K562 treated with DMSO at 1 percent for 48 hours (cell line): Measurements from ENCODE around the gene NUDT8. TPM values are rescaled to one million over a fixed set of nuclear protein-coding genes. Genes with fewer than 3 reads are reported as not detected.

Source experiments
- total RNA-seq: library from RNA; unstranded; fragments of 300-600 nt; gene quantifications from 2 replicates; pipeline ENCODE4 v1.2.3, GENCODE V29; 2022; ENCODE audit warnings: low replicate concordance; ENCODE audit errors: extremely low read depth

NUDT8 gene, protein sequence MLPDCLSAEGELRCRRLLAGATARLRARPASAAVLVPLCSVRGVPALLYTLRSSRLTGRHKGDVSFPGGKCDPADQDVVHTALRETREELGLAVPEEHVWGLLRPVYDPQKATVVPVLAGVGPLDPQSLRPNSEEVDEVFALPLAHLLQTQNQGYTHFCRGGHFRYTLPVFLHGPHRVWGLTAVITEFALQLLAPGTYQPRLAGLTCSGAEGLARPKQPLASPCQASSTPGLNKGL
- not detected in 2 replicates for total RNA-seq

DNA sequence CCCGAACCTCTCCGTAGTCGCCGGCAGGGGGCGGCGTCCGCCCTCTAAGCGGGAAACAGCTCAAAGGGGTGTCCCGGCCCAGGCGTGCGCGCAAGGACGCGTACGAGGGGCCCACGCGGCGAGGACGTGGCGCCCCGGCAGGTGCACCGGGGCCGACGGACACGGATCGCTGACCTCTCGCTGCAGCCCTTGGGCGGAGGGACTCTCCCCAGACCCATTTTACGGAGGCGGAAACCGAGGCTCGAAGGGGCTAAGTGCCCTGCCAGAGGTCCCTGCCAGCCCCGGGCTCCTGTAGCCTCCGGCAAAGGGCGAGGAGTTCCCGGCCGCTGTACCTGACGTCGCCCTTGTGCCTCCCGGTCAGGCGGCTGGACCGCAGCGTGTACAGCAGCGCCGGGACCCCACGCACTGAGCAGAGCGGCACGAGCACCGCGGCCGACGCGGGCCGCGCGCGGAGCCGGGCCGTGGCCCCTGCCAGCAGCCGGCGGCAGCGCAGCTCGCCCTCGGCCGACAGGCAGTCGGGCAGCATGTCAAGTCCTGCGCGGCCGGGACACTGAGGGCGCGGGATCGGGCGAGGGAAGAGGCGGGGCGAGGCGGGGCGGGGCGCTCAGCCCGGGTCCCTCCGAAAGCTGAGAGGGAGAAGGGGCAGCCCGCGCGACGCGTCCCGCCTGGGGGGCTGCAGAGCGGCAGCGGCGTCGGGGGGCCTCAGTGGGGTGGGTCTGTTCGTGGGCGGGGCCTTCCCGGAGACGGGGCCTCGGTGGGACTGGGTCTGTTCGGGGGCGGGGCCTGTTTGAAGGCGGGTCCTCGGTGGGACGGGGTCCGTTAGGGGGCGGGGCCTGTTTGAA lies at the start of gene NUDT8:
NUDT8 (minus strand) TSS at position 552 of the 842 bp plus-strand sequence; CDS start at position 526, 26 bp downstream.

DNA sequence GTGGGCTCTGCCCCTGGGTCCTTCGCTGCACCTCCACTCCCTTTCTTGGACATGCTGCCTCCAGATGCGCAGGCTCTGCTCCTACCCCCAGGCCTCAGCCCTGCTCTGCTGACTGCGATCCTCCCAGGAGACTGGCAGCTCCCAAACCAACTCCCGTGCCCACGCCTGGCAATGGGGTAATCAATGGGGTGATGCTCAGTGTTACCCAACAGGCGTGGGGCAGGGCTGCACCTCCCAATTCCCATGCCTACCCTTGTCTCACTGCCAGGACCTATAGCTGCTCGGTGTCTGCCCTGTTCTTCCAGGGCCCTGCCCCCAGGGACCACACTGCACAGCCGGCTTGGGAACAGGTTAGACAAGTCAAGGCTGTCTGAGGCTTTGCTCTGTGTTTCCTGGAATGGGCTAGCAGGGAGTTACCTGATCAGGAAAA lies 44.7 kb upstream of the NUDT8 start, which contains the start of gene ALDH3B2:
ALDH3B2 (minus strand) TSS at position 182 of the 430 bp plus-strand sequence. CDS start 7,688 bp downstream, outside the sequence.

DNA sequence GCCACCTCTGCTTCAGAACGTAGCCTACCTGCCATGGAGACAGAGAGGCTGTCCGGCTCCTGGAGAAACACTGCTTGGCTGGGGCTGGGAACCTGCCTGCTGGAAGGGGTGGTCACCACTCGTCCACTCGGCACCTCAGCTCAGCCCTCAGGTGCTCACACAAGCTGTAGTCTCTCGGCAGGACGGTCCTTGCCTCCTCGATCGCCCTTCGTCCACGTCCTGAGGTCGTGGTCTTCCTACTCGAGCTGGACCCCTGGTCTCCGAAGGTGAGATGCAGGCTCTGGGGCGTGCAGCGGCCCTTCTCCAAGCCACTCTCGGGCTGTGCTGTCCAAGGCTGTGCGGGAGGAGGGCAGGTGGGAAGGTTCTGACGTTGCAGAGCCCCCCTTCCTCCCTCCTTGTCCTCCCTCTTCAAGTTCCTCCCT lies 9.7 kb upstream of the NUDT8 start, which contains the start of gene TBX10:
TBX10 (minus strand) TSS at position 326 of the 422 bp plus-strand sequence; CDS start at position 35, 291 bp downstream.

DNA sequence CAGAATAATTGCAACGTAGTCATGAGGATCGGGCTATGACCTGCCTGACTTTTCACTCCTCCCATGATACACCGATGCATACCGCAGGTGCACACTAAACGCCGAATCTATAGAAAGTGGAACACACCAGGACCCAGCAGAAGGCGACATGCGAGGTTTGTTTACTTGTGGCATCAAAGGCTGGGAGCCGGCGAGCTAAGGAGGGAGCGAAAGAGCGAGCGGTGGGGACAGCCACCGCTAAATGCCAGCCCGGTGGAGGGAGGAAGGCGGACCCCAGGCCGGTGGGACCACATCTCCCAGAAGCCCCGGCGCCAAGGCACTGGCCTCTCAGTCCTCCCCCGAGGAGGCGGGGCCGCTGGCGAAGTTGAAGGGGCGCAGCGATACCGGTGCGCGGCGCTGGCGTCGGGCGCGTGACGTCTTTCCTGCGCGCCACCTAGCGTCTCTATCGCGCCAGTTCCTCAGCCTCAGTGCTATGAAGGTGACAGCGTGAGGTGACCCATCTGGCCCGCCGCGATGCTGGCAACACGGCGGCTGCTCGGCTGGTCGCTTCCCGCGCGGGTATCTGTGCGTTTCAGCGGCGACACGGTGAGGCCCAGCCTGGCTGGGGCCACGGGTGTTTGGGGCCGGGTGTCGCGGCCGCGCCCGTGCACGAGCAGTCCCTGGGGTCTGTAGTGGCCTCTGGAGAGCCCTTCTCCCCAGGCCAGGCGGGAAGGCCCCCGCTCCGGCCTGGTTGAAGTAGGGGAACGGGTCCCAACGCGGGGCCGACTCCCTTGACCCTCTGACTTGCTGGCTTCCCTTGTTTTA lies 23.0 kb downstream of the NUDT8 start, which contains the start of gene NDUFV1:
NDUFV1 (plus strand) TSS at position 445 of the 804 bp plus-strand sequence; CDS start at position 514, 69 bp downstream.

DNA sequence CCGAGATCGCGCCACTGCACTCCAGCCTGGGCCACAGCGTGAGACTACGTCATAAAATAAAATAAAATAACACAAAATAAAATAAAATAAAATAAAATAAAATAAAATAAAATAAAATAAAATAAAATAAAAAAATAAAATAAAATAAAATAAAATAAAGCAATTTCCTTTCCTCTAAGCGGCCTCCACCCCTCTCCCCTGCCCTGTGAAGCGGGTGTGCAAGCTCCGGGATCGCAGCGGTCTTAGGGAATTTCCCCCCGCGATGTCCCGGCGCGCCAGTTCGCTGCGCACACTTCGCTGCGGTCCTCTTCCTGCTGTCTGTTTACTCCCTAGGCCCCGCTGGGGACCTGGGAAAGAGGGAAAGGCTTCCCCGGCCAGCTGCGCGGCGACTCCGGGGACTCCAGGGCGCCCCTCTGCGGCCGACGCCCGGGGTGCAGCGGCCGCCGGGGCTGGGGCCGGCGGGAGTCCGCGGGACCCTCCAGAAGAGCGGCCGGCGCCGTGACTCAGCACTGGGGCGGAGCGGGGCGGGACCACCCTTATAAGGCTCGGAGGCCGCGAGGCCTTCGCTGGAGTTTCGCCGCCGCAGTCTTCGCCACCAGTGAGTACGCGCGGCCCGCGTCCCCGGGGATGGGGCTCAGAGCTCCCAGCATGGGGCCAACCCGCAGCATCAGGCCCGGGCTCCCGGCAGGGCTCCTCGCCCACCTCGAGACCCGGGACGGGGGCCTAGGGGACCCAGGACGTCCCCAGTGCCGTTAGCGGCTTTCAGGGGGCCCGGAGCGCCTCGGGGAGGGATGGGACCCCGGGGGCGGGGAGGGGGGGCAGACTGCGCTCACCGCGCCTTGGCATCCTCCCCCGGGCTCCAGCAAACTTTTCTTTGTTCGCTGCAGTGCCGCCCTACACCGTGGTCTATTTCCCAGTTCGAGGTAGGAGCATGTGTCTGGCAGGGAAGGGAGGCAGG lies 46.2 kb downstream of the NUDT8 start, which contains the start of gene GSTP1:
GSTP1 (plus strand) TSS at position 566 of the 958 bp plus-strand sequence; CDS start at position 598, 32 bp downstream.

Other genes with a start within 250 kb of the NUDT8 start
- gene RAD9A, start 238.0 kb downstream of the NUDT8 start, total RNA-seq = not detected in 2 replicates
- gene PPP1CA, start 228.1 kb downstream of the NUDT8 start, total RNA-seq = 468 TPM in 1 of 2 replicates, not detected in the other
- gene TBC1D10C, start 225.9 kb downstream of the NUDT8 start, total RNA-seq = not detected in 2 replicates
- gene CARNS1, start 214.3 kb downstream of the NUDT8 start, total RNA-seq = not detected in 2 replicates
- not detected in 2 replicates for gene RPS6KB2, start 201.4 kb downstream of the NUDT8 start, total RNA-seq
- gene PTPRCAP, start 192.3 kb downstream of the NUDT8 start, total RNA-seq = not detected in 2 replicates
- gene CORO1B, start 186.5 kb downstream of the NUDT8 start, total RNA-seq = 458 TPM in 1 of 2 replicates, not detected in the other
- gene GPR152, start 177.2 kb downstream of the NUDT8 start, total RNA-seq = not detected in 2 replicates
- gene CABP4, start 174.6 kb downstream of the NUDT8 start, total RNA-seq = not detected in 2 replicates
- gene TMEM134, start 160.7 kb downstream of the NUDT8 start, total RNA-seq = not detected in 2 replicates
- gene AIP, start 146.9 kb downstream of the NUDT8 start, total RNA-seq = not detected in 2 replicates
- gene PITPNM1, start 124.6 kb downstream of the NUDT8 start, total RNA-seq = not detected in 2 replicates
- not detected in 2 replicates for gene CDK2AP2, start 121.8 kb downstream of the NUDT8 start, total RNA-seq
- gene CABP2, start 106.5 kb downstream of the NUDT8 start, total RNA-seq = not detected in 2 replicates
- gene GSTP1, start 46.1 kb downstream of the NUDT8 start, total RNA-seq = 2,352 TPM in 1 of 2 replicates, not detected in the other
- gene NDUFV1, start 23.0 kb downstream of the NUDT8 start, total RNA-seq = not detected in 2 replicates
- not detected in 2 replicates for gene TBX10, start 9.8 kb upstream of the NUDT8 start, total RNA-seq
- not detected in 2 replicates for gene ACY3, start 20.8 kb upstream of the NUDT8 start, total RNA-seq
- not detected in 2 replicates for gene ALDH3B2, start 44.7 kb upstream of the NUDT8 start, total RNA-seq